ENCODE data around the gene CCDC138. TPM values are rescaled to one million over a fixed set of nuclear protein-coding genes. Genes with fewer than 3 reads are reported as not detected.
A peak's percentile ranks its signal among the peaks of the same experiment; 100 is the strongest.

CCDC138 gene
- total and polyA plus RNA-seq, 4 donors = 1.8 to 18.3 (median 5.4) TPM

DNA sequence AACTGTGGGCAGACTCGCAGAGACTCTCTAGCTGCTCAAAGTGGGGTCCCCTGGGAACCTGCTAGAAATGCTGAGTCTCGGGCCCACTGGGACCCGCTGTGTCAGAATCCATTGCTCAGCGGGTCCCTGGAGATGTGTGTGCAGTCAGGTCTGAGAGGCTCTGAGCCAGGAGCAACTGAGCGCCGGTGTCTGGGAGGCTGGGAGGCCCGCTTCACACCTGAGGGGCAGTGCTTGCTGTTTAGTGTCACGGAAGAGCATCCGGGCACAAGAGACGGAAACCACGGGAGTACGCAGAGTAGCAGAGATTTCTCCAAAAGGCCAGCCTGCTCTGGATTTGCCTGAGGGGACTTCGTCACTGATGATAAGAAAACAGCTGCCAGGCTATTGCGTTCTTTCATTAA lies 132.4 kb downstream of the CCDC138 start:
- Histone ChIP-seq H3K4me1 (ENCODE audit: control insufficient read depth in 5 of 5, insufficient read depth in 5 of 5, low read length in 5 of 5) (peaks cover 0 to 23% (median 3%) of the 10 kb centered on the region in 5 donors), H3K27ac (ENCODE audit: low read depth in 1 of 2, low read length in 1 of 2) (no peak overlapping the region), H3K4me3 (no peak overlapping the region), H3K36me3 (ENCODE audit: control insufficient read depth in 4 of 4, insufficient read depth in 4 of 4, low read length in 4 of 4) (no peaks in the 10 kb centered on the region), H3K9me3 (ENCODE audit: control insufficient read depth in 4 of 4, insufficient read depth in 3 of 4, low read length in 3 of 4) (no peaks in the 10 kb centered on the region), H3K27me3 (ENCODE audit: control insufficient read depth in 3 of 3, insufficient read depth in 3 of 3, low read length in 2 of 3) (no peaks in the 10 kb centered on the region), H3K9ac (ENCODE audit: insufficient read depth in 1 of 2, low read length in 2 of 2) (no peak overlapping the region)
- ATAC-seq (ENCODE audit: insufficient read depth, low FRiP score) (no peak), DNase-seq (peak in 1 of 3 donors; percentile 9)
- TF ChIP-seq, protein P1, sequence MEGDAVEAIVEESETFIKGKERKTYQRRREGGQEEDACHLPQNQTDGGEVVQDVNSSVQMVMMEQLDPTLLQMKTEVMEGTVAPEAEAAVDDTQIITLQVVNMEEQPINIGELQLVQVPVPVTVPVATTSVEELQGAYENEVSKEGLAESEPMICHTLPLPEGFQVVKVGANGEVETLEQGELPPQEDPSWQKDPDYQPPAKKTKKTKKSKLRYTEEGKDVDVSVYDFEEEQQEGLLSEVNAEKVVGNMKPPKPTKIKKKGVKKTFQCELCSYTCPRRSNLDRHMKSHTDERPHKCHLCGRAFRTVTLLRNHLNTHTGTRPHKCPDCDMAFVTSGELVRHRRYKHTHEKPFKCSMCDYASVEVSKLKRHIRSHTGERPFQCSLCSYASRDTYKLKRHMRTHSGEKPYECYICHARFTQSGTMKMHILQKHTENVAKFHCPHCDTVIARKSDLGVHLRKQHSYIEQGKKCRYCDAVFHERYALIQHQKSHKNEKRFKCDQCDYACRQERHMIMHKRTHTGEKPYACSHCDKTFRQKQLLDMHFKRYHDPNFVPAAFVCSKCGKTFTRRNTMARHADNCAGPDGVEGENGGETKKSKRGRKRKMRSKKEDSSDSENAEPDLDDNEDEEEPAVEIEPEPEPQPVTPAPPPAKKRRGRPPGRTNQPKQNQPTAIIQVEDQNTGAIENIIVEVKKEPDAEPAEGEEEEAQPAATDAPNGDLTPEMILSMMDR (IDR thresholded peaks at IDR 0.05; ENCODE audit: control extremely low read depth, extremely low read depth) = no peak
- 96 to 98% methylated on average over 14 of the region's 14 CpGs for WGBS, 2 donors

DNA sequence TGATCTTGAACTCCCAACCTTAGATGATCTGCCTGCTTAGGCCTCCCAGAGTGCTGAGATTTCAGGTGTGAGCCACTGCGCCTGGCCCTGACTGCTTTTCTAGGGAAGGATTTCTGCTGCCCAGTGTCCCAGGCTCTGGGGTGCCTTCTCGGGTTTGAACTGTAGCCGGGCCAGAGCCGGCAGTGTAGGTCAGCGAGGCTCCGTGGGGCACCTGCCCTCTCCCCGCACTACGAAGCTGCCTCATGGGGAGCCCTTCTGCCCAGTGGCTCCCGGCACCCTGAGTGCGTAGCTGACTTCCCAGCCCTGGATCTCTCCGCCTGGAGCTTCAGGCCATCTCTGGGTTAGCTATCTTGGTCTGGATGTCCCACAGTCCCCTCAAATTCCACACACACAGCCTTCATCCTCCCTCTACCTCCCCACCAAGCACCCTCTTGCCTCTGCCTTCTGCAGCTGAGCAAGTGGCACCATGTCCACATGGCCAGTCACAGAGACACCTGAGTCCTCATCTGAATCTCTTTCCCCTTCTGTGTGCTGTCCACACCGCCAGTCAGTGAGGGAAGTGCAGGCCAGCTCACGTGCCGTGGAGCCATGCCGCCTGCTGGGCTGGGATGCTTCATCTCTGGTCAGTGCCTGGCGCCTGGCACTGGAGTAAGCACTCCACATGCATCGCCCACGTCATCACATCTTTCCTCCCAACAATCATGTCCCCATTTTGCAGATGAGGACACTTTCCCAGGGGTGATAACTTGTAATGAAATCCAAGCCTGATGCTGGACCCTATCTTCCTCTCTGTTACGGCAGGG lies 133.2 kb downstream of the CCDC138 start:
- Histone ChIP-seq H3K9me3 (ENCODE audit: control insufficient read depth in 4 of 4, insufficient read depth in 3 of 4, low read length in 3 of 4) (no peaks in the 10 kb centered on the region), H3K27me3 (ENCODE audit: control insufficient read depth in 3 of 3, insufficient read depth in 3 of 3, low read length in 2 of 3) (no peaks in the 10 kb centered on the region), H3K27ac (ENCODE audit: low read depth in 1 of 2, low read length in 1 of 2) (no peak overlapping the region), H3K4me3 (no peak overlapping the region), H3K4me1 (ENCODE audit: control insufficient read depth in 5 of 5, insufficient read depth in 5 of 5, low read length in 5 of 5) (peaks cover 0 to 31% (median 3%) of the 10 kb centered on the region in 5 donors), H3K9ac (ENCODE audit: insufficient read depth in 1 of 2, low read length in 2 of 2) (no peak overlapping the region), H3K36me3 (ENCODE audit: control insufficient read depth in 4 of 4, insufficient read depth in 4 of 4, low read length in 4 of 4) (no peaks in the 10 kb centered on the region)
- TF ChIP-seq, protein P1 (IDR thresholded peaks at IDR 0.05; ENCODE audit: control extremely low read depth, extremely low read depth) = no peak
- 96% methylated on average over 19 of the region's 19 CpGs for WGBS, 2 donors
- DNase-seq = peak in 1 of 3 donors; percentile 7
- ATAC-seq (ENCODE audit: insufficient read depth, low FRiP score) = no peak

DNA sequence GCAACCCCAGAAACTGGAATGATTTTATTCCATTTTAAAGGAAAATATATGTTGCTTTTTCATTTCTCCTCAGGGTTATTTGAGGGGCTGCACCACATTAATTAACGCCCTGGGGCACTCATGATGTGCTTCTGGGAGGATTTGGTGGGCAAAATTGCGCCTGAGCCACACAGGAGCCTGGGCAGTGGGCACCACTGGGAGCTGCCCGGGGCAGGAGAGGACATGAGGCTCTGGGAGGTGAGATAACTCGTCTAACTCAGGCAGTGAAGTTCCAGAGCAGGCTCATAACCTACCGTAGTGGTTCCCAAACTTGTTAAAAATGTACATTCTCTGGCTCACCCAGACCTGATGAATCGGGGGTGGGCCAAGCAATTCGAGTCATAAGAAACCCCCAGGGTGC lies 134.1 kb downstream of the CCDC138 start:
- no peak overlapping the region for H3K27ac ChIP-seq (ENCODE audit: low read depth in 1 of 2, low read length in 1 of 2)
- H3K9ac ChIP-seq (ENCODE audit: insufficient read depth in 1 of 2, low read length in 2 of 2) = no peak overlapping the region
- no peaks in the 10 kb centered on the region for H3K27me3 ChIP-seq (ENCODE audit: control insufficient read depth in 3 of 3, insufficient read depth in 3 of 3, low read length in 2 of 3)
- no peaks in the 10 kb centered on the region for H3K36me3 ChIP-seq (ENCODE audit: control insufficient read depth in 4 of 4, insufficient read depth in 4 of 4, low read length in 4 of 4)
- WGBS, 2 donors = 85 to 90% methylated on average over 7 of the region's 7 CpGs
- TF ChIP-seq, protein P1 (IDR thresholded peaks at IDR 0.05; ENCODE audit: control extremely low read depth, extremely low read depth) = no peak
- H3K4me1 ChIP-seq (ENCODE audit: control insufficient read depth in 5 of 5, insufficient read depth in 5 of 5, low read length in 5 of 5) = peaks cover 0 to 34% (median 3%) of the 10 kb centered on the region in 5 donors
- no peak for ATAC-seq (ENCODE audit: insufficient read depth, low FRiP score)
- DNase-seq = no peak
- no peaks in the 10 kb centered on the region for H3K9me3 ChIP-seq (ENCODE audit: control insufficient read depth in 4 of 4, insufficient read depth in 3 of 4, low read length in 3 of 4)
- H3K4me3 ChIP-seq = no peak overlapping the region
